IMR-90 (cell line): ENCODE data around the gene BBS1. TPM values are rescaled to one million over a fixed set of nuclear protein-coding genes. Genes with fewer than 3 reads are reported as not detected.

Experiments used
- ATAC-seq: fragments of 200-7000 bp; cut with Tn5 transposase; 2 replicates; pipeline ENCODE4 v1.9.1; 2020; ENCODE audit warnings: low read depth, mild to moderate bottlenecking, moderate library complexity
- BruUV-seq: library from RNA; stranded (reverse); fragments of 400-500 nt; replicated peaks from 2 replicates; lab custom pipeline; 2021; lab: Mats Ljungman, UMichigan
- CTCF ChIA-PET: fragments of 300-600 bp; formaldehyde crosslinking; extraction: SDS; loops from one replicate; lab custom pipeline; 2021; ENCODE audit warnings: antibody characterized with exemption; lab: Yijun Ruan, JAX
- POLR2A ChIA-PET: fragments of 300-600 bp; sonication (Branson Sonifier 250); formaldehyde crosslinking; loops from one replicate; lab custom pipeline; 2022; ENCODE audit warnings: antibody characterized with exemption; ENCODE audit not compliant: unreplicated experiment; lab: Charles Lee
- DNase-seq: peaks from one replicate; pipeline ENCODE4 v3.0.0; 2013
- H2AFZ ChIP-seq: replicated peaks from 2 replicates; pipeline ENCODE3; 2013; ENCODE audit warnings: low read length, mild to moderate bottlenecking; ENCODE audit not compliant: poor library complexity
- H2AK5ac ChIP-seq: 2 replicates; pipeline ENCODE4 v1.6.1; 2013; ENCODE audit warnings: low read depth, low read length, inconsistent platforms
- H2AK9ac ChIP-seq: replicated peaks from 2 replicates; pipeline ENCODE3; 2013; ENCODE audit warnings: mild to moderate bottlenecking, low read depth, low read length, moderate library complexity; ENCODE audit not compliant: poor library complexity
- H2BK120ac ChIP-seq: 2 replicates; pipeline ENCODE4 v1.6.1; 2013; ENCODE audit warnings: low read depth, low read length, inconsistent platforms
- H2BK15ac ChIP-seq: 3 replicates; pipeline ENCODE4 v1.6.1; 2013; ENCODE audit warnings: low read depth, low read length, inconsistent platforms
- H2BK20ac ChIP-seq: 2 replicates; pipeline ENCODE4 v1.6.1; 2013; ENCODE audit warnings: low read depth, mild to moderate bottlenecking, inconsistent platforms, low read length, moderate library complexity
- H2BK5ac ChIP-seq: 2 replicates; pipeline ENCODE4 v1.6.1; 2013; ENCODE audit warnings: mild to moderate bottlenecking, low read depth, low read length, inconsistent platforms; ENCODE audit not compliant: poor library complexity, severe bottlenecking
- H3K14ac ChIP-seq: replicated peaks from 2 replicates; pipeline ENCODE4 v1.6.1; 2013; ENCODE audit warnings: low read depth, low read length, inconsistent platforms
- H3K18ac ChIP-seq: 2 replicates; pipeline ENCODE4 v1.6.1; 2013; ENCODE audit warnings: low read depth, low read length, control low read depth
- H3K23ac ChIP-seq: 2 replicates; pipeline ENCODE4 v1.6.1; 2013; ENCODE audit warnings: low read depth, low read length, inconsistent platforms
- H3K27ac ChIP-seq: 2 replicates; pipeline ENCODE4 v1.5.1; 2013; ENCODE audit warnings: mild to moderate bottlenecking, control low read depth, low read length; ENCODE audit not compliant: insufficient read depth
- H3K27me3 ChIP-seq: 2 replicates; pipeline ENCODE4 v1.6.1; 2013; ENCODE audit warnings: low read length; ENCODE audit not compliant: control insufficient read depth, insufficient read depth
- H3K36me3 ChIP-seq: 2 replicates; pipeline ENCODE4 v1.6.1; 2013; ENCODE audit warnings: low read length, mixed read lengths; ENCODE audit not compliant: control insufficient read depth, insufficient read depth
- H3K4ac ChIP-seq: 2 replicates; pipeline ENCODE4 v1.6.1; 2013; ENCODE audit warnings: low read depth, low read length, inconsistent platforms
- H3K4me1 ChIP-seq: 2 replicates; pipeline ENCODE4 v1.6.1; 2013; ENCODE audit warnings: low read length, mixed read lengths; ENCODE audit not compliant: control insufficient read depth, insufficient read depth
- H3K4me2 ChIP-seq: 2 replicates; pipeline ENCODE4 v1.6.1; 2013; ENCODE audit warnings: low read depth, mild to moderate bottlenecking, control low read depth, low read length, moderate library complexity
- H3K4me3 ChIP-seq: 2 replicates; pipeline ENCODE4 v1.5.1; 2013; ENCODE audit warnings: low read depth, mild to moderate bottlenecking, control low read depth, low read length, moderate library complexity; ENCODE audit not compliant: insufficient read depth
- H3K56ac ChIP-seq: 2 replicates; pipeline ENCODE4 v1.6.1; 2013; ENCODE audit warnings: low read length, inconsistent platforms; ENCODE audit not compliant: insufficient read depth; ENCODE audit errors: extremely low read depth
- H3K79me1 ChIP-seq, 2 experiments: 2 replicates each; pipeline ENCODE4 v1.6.1; 2013; ENCODE audit warnings: low read length in 2 of 2, inconsistent platforms in 1 of 2, low read depth in 1 of 2
- H3K9ac ChIP-seq: 2 replicates; pipeline ENCODE4 v1.6.1; 2013; ENCODE audit warnings: low read depth, low read length, control low read depth
- H3K9me1 ChIP-seq: 2 replicates; pipeline ENCODE4 v1.6.1; 2013; ENCODE audit warnings: low read length, inconsistent platforms; ENCODE audit not compliant: insufficient read depth
- H3K9me3 ChIP-seq: 2 replicates; pipeline ENCODE4 v1.6.1; 2013; ENCODE audit warnings: low read length; ENCODE audit not compliant: control insufficient read depth, insufficient read depth
- H4K20me1 ChIP-seq: 2 replicates; pipeline ENCODE4 v1.6.1; 2013; ENCODE audit warnings: low read length, inconsistent platforms; ENCODE audit not compliant: insufficient read depth
- H4K5ac ChIP-seq: 2 replicates; pipeline ENCODE4 v1.6.1; 2013; ENCODE audit warnings: mild to moderate bottlenecking, low read depth, low read length, control low read depth
- H4K8ac ChIP-seq, 2 experiments: 2 replicates each; pipeline ENCODE4 v1.6.1; 2013; ENCODE audit warnings: low read depth in 2 of 2, low read length in 2 of 2, control low read depth in 1 of 2, inconsistent platforms in 1 of 2
- H4K91ac ChIP-seq: 2 replicates; pipeline ENCODE4 v1.6.1; 2013; ENCODE audit warnings: low read depth, low read length, inconsistent platforms; ENCODE audit not compliant: insufficient read depth
- BHLHE40 ChIP-seq: fragments of 150-350 bp; IDR thresholded peaks from 2 replicates; pipeline ENCODE4 v1.6.1; 2016; ENCODE audit warnings: mild to moderate bottlenecking, low read depth, low read length
- CHD1 ChIP-seq: IDR thresholded peaks from 2 replicates; pipeline ENCODE4 v1.6.1; 2012; ENCODE audit warnings: low read depth, low read length, improper control_type of control experiment
- ELK1 ChIP-seq: fragments of 150-350 bp; IDR thresholded peaks from 2 replicates; pipeline ENCODE4 v1.6.1; 2016; ENCODE audit warnings: low read depth, mild to moderate bottlenecking, low read length, moderate library complexity, borderline replicate concordance
- FOS ChIP-seq: fragments of 150-350 bp; IDR thresholded peaks from 2 replicates; pipeline ENCODE4 v1.6.1; 2016; ENCODE audit warnings: low read depth, low read length
- MAFK ChIP-seq: IDR thresholded peaks from 2 replicates; pipeline ENCODE4 v1.6.1; 2012; ENCODE audit warnings: low read depth, low read length, improper control_type of control experiment
- MAZ ChIP-seq: IDR thresholded peaks from 2 replicates; pipeline ENCODE4 v1.6.1; 2012; ENCODE audit warnings: low read depth, mild to moderate bottlenecking, low read length, improper control_type of control experiment, moderate library complexity, borderline replicate concordance
- MXI1 ChIP-seq: IDR thresholded peaks from 2 replicates; pipeline ENCODE4 v1.6.1; 2012; ENCODE audit warnings: low read depth, mild to moderate bottlenecking, low read length, moderate library complexity, borderline replicate concordance
- NFE2L2 ChIP-seq: fragments of 150-350 bp; IDR thresholded peaks from 2 replicates; pipeline ENCODE4 v1.6.1; 2016; ENCODE audit warnings: low read depth, mild to moderate bottlenecking, low read length
- POLR2A ChIP-seq: IDR thresholded peaks from 2 replicates; pipeline ENCODE4 v1.6.1; 2012; ENCODE audit warnings: mild to moderate bottlenecking, low read depth, low read length
- RCOR1 ChIP-seq: IDR thresholded peaks from 2 replicates; pipeline ENCODE4 v1.6.1; 2012; ENCODE audit warnings: mild to moderate bottlenecking, low read length, improper control_type of control experiment; ENCODE audit not compliant: insufficient replicate concordance
- RFX5 ChIP-seq: IDR thresholded peaks from 2 replicates; pipeline ENCODE4 v1.8.0; 2012; ENCODE audit warnings: low read depth, mild to moderate bottlenecking, low read length, moderate library complexity
- SMC3 ChIP-seq: fragments of 150-350 bp; IDR thresholded peaks from 2 replicates; pipeline ENCODE4 v1.6.1; 2016; ENCODE audit warnings: low read depth, mild to moderate bottlenecking, antibody characterized with exemption, low read length, moderate library complexity
- WGBS, 2 experiments: methylation state at CpG; one replicate each; pipeline versions ENCODE4 v1.1.5 to v1.1.7; 2013; ENCODE audit warnings: missing lambda C conversion rate in 2 of 2; ENCODE audit not compliant: insufficient read length in 1 of 2; ENCODE audit errors: extremely low coverage in 2 of 2; 5-methylcytosine and 5-hydroxymethylcytosine counted together
- dilution Hi-C: fragments of 300-500 bp; cut with HindIII; formaldehyde crosslinking; loops from one replicate; pipeline ENCODE4 v1.14.3; 2018; ENCODE audit warnings: low sequenced_read_pairs; ENCODE audit not compliant: unreplicated experiment
- in situ Hi-C: fragments of 300-500 bp; cut with MboI; formaldehyde crosslinking; loops from 3 replicates; pipeline ENCODE4 v1.14.3; 2019; ENCODE audit warnings: low sequenced_read_pairs, inconsistent platforms, mixed read lengths
- intact Hi-C: fragments of 100-400 bp; cut with micrococcal nuclease; formaldehyde crosslinking; loops from 2 replicates; pipeline ENCODE4 v1.10.0; 2022
- polyA plus RNA-seq, 3 experiments: library from polyadenylated mRNA; depleted of rRNA; stranded (reverse); fragments of >200 nt; gene quantifications; 2 replicates each; pipeline ENCODE4 v1.2.3, GENCODE V29; 2012; ENCODE audit warnings: low replicate concordance in 1 of 3
- total RNA-seq: library from RNA; depleted of rRNA; stranded (reverse); fragments of >200 nt; gene quantifications from 2 replicates; pipeline ENCODE4 v1.2.3, GENCODE V29; 2012
- TF ChIP-seq, protein P1 (sequence below): conservative IDR thresholded peaks from 2 replicates; pipeline ENCODE4 v1.5.1; 2012; ENCODE audit warnings: mild to moderate bottlenecking, low read depth, low read length, improper control_type of control experiment

The BBS1 gene
- total and polyA plus RNA-seq, 2 of the 4 experiments (the other 2 are of a cell fraction), result 16.5 to 20.6 TPM

GRCh38 chr11:66530927-66531709 lies 20.7 kb downstream of the BBS1 start (continued):
- TF ChIP-seq RCOR1, result no peak

- 0 out of 2 replicates have a peak, but pooled peaks cover 3% of the 10 kb centered on the region for H3K9me1 ChIP-seq
- H2BK5ac ChIP-seq, result no peak overlapping the region
- no peak overlapping the region for H2BK20ac ChIP-seq
- H2AK9ac ChIP-seq, result no peak overlapping the region
- H4K8ac ChIP-seq, result no peak overlapping the region
- no peak overlapping the region for H3K9ac ChIP-seq
- H3K23ac ChIP-seq, result no peak overlapping the region
- no peak overlapping the region for H3K56ac ChIP-seq
- no peak overlapping the region for H3K14ac ChIP-seq
- H3K36me3 ChIP-seq, result peaks cover 5% of the 10 kb centered on the region
- no peaks in the 10 kb centered on the region for H3K27me3 ChIP-seq
- BruUV-seq, result no TSS peak
- H3K27ac ChIP-seq, result no peak overlapping the region
- no peak overlapping the region for H2AK5ac ChIP-seq
- ATAC-seq (no peak), DNase-seq (no peak)
- TF ChIP-seq SMC3 (no peak), BHLHE40 (no peak), MAFK (no peak), RFX5 (no peak), ELK1 (no peak), MXI1 (no peak), MAZ (no peak), NFE2L2 (no peak), RCOR1 (no peak), FOS (no peak), POLR2A (no peak), CHD1 (no peak)
- TF ChIP-seq, protein P1, sequence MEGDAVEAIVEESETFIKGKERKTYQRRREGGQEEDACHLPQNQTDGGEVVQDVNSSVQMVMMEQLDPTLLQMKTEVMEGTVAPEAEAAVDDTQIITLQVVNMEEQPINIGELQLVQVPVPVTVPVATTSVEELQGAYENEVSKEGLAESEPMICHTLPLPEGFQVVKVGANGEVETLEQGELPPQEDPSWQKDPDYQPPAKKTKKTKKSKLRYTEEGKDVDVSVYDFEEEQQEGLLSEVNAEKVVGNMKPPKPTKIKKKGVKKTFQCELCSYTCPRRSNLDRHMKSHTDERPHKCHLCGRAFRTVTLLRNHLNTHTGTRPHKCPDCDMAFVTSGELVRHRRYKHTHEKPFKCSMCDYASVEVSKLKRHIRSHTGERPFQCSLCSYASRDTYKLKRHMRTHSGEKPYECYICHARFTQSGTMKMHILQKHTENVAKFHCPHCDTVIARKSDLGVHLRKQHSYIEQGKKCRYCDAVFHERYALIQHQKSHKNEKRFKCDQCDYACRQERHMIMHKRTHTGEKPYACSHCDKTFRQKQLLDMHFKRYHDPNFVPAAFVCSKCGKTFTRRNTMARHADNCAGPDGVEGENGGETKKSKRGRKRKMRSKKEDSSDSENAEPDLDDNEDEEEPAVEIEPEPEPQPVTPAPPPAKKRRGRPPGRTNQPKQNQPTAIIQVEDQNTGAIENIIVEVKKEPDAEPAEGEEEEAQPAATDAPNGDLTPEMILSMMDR, result no peak
- no peak overlapping the region for H2BK15ac ChIP-seq
- no peaks in the 10 kb centered on the region for H3K79me1 ChIP-seq
- no peak overlapping the region for H2AFZ ChIP-seq
- H3K18ac ChIP-seq, result no peak overlapping the region
- no peaks in the 10 kb centered on the region for H3K9me3 ChIP-seq
- H4K20me1 ChIP-seq, result no peaks in the 10 kb centered on the region; the same call in 1 of the 2 replicates
- dilution Hi-C loops, result no loop called here
- H4K5ac ChIP-seq, result no peak overlapping the region
- no peak overlapping the region for H3K4me2 ChIP-seq
- no peak overlapping the region for H2BK120ac ChIP-seq
- H3K4me3 ChIP-seq, result no peak overlapping the region
- ChIA-PET CTCF (no interaction called here), POLR2A (no interaction called here)
- intact Hi-C loops, result no loop called here
- no peak overlapping the region for H4K91ac ChIP-seq
- no peaks in the 10 kb centered on the region for H3K4me1 ChIP-seq
- 92% methylated on average over 6 of the region's 11 CpGs; no CpG with 5 or more reads in 1 of the 2 experiments for WGBS, 2 experiments
- no peak overlapping the region for H3K4ac ChIP-seq
- in situ Hi-C loops, result no loop called here
These were observed 21.4 kb downstream of the BBS1 start for GRCh38 chr11:66531841-66532240.
